Activated CD8-positive, alpha-beta memory T cell treated with anti-CD3 and anti-CD28 coated beads, Interleukin-2, amount 10 ng/mL, durations not matched to agents 7 days and 5 days (primary cell): ENCODE results near the gene TMEM181. TPM values are rescaled to one million over a fixed set of nuclear protein-coding genes. Genes with fewer than 3 reads are reported as not detected.
"Not testable (repeated sequence)": the region's sequence is repeated elsewhere in the genome, so short reads cannot be mapped to it uniquely, and the experiment has no call there.

ENCODE experiments used
- ATAC-seq: fragments of 150-1000 bp; cut with Tn5 transposase; one replicate; pipeline ENCODE4 v1.10.0; 2021; ENCODE audit warnings: moderate library complexity
- CTCF ChIA-PET: fragments of 350-600 bp; sonication (Branson Sonifier 250); formaldehyde crosslinking; loops from one replicate; lab custom pipeline; 2021; ENCODE audit warnings: antibody characterized with exemption; lab: Charles Lee
- DNase-seq: peaks from one replicate; pipeline ENCODE4 v3.0.0-alpha.2; 2020
- H3K27ac Mint-ChIP-seq: one replicate; pipeline ENCODE4 v1.8.0; 2021; ENCODE audit warnings: mild to moderate bottlenecking, mixed read lengths
- H3K27me3 Mint-ChIP-seq: one replicate; pipeline ENCODE4 v1.8.0; 2021; ENCODE audit warnings: mixed read lengths
- H3K36me3 Mint-ChIP-seq: one replicate; pipeline ENCODE4 v1.8.0; 2021; ENCODE audit warnings: mild to moderate bottlenecking, mixed read lengths
- H3K4me1 Mint-ChIP-seq: one replicate; pipeline ENCODE4 v1.8.0; 2021; ENCODE audit warnings: mixed read lengths
- H3K4me3 Mint-ChIP-seq: one replicate; pipeline ENCODE4 v1.8.0; 2021; ENCODE audit warnings: mild to moderate bottlenecking, moderate library complexity, mixed read lengths
- H3K9me3 Mint-ChIP-seq: one replicate; pipeline ENCODE4 v1.8.0; 2022; ENCODE audit warnings: low read depth, mixed read lengths
- total RNA-seq, 2 experiments: library from RNA; stranded (reverse); gene quantifications; one replicate each; pipeline ENCODE4 v1.2.3, GENCODE V29; 2021

The TMEM181 gene
- total RNA-seq, 2 experiments from 2014 or later, result 14.0 to 17.4 TPM

GRCh38 chr6:158611541-158612370 is 51.9 kb downstream of the TMEM181 start:
- CTCF ChIA-PET, result interaction anchor here (1.1 kb wide), 1 partner anchor 44 kb away, joined by 3 read pairs; no protein-coding TSS in a partner anchor
- Mint-ChIP-seq H3K4me3 (no peak overlapping the region), H3K9me3 (no peaks in the 10 kb centered on the region), H3K27me3 (no peaks in the 10 kb centered on the region), H3K4me1 (no peaks in the 10 kb centered on the region), H3K27ac (no peak overlapping the region), H3K36me3 (peaks cover 57% of the 10 kb centered on the region)
- no peak for ATAC-seq
- no peak for DNase-seq

- H3K27ac Mint-ChIP-seq, CTCF ChIA-PET, ATAC-seq, H3K4me1 Mint-ChIP-seq, H3K27me3 Mint-ChIP-seq, H3K4me3 Mint-ChIP-seq, DNase-seq, H3K9me3 Mint-ChIP-seq: not testable (repeated sequence)
- H3K36me3 Mint-ChIP-seq, result peaks cover 66% of the 10 kb centered on the region
Observed at GRCh38 chr6:158614606-158615005, 54.7 kb downstream of the TMEM181 start.

GRCh38 chr6:158618289-158618688 is 58.4 kb downstream of the TMEM181 start:
- H3K27me3 Mint-ChIP-seq, ATAC-seq, CTCF ChIA-PET, H3K4me3 Mint-ChIP-seq, DNase-seq, H3K9me3 Mint-ChIP-seq, H3K27ac Mint-ChIP-seq: not testable (repeated sequence)
- Mint-ChIP-seq H3K36me3 (peaks cover 47% of the 10 kb centered on the region), H3K4me1 (peaks cover 12% of the 10 kb centered on the region)

- H3K27ac Mint-ChIP-seq, result no peak overlapping the region
- CTCF ChIA-PET, result no interaction called here
- ATAC-seq, result no peak
- no peaks in the 10 kb centered on the region for H3K9me3 Mint-ChIP-seq
- no peaks in the 10 kb centered on the region for H3K27me3 Mint-ChIP-seq
- H3K4me1 Mint-ChIP-seq, result peaks cover 12% of the 10 kb centered on the region
- no peak overlapping the region for H3K4me3 Mint-ChIP-seq
- no peak for DNase-seq
- H3K36me3 Mint-ChIP-seq, result peaks cover 39% of the 10 kb centered on the region
Observed at GRCh38 chr6:158619922-158620801, 60.3 kb downstream of the TMEM181 start.

GRCh38 chr6:158620963-158621693 is 61.2 kb downstream of the TMEM181 start:
- no peak for ATAC-seq
- no peak overlapping the region for H3K4me3 Mint-ChIP-seq
- CTCF ChIA-PET, result interaction anchor here (1.1 kb wide), 1 partner anchor 407 kb away, joined by 5 read pairs; no protein-coding TSS in a partner anchor
- H3K27me3 Mint-ChIP-seq, result no peaks in the 10 kb centered on the region
- peaks cover 38% of the 10 kb centered on the region for H3K36me3 Mint-ChIP-seq
- no peaks in the 10 kb centered on the region for H3K9me3 Mint-ChIP-seq
- peaks cover 12% of the 10 kb centered on the region for H3K4me1 Mint-ChIP-seq
- peak; percentile 33 for DNase-seq
- no peak overlapping the region for H3K27ac Mint-ChIP-seq

GRCh38 chr6:158621694-158622544 is 62.0 kb downstream of the TMEM181 start:
- no peak overlapping the region for H3K27ac Mint-ChIP-seq
- H3K27me3 Mint-ChIP-seq, result no peaks in the 10 kb centered on the region
- H3K36me3 Mint-ChIP-seq, result peaks cover 35% of the 10 kb centered on the region
- CTCF ChIA-PET, result interaction anchor here (1.1 to 1.3 kb wide), 2 partner anchors 401 to 408 kb away, joined by 5 read pairs; no protein-coding TSS in a partner anchor
- H3K4me1 Mint-ChIP-seq, result peaks cover 12% of the 10 kb centered on the region
- H3K4me3 Mint-ChIP-seq, result no peak overlapping the region
- ATAC-seq (no peak), DNase-seq (peak; percentile 29)
- H3K9me3 Mint-ChIP-seq, result no peaks in the 10 kb centered on the region

- H3K27ac Mint-ChIP-seq, result peak overlapping the region; percentile 19
- no peak overlapping the region for H3K4me3 Mint-ChIP-seq
- no peaks in the 10 kb centered on the region for H3K27me3 Mint-ChIP-seq
- peak; percentile 34 for DNase-seq
- ATAC-seq, result no peak
- no peaks in the 10 kb centered on the region for H3K9me3 Mint-ChIP-seq
- H3K4me1 Mint-ChIP-seq, result peaks cover 12% of the 10 kb centered on the region
- CTCF ChIA-PET, result interaction anchor here (1.3 kb wide), 1 partner anchor 402 kb away, joined by 5 read pairs; no protein-coding TSS in a partner anchor
- peaks cover 31% of the 10 kb centered on the region for H3K36me3 Mint-ChIP-seq
Observed at GRCh38 chr6:158622545-158623190, 62.8 kb downstream of the TMEM181 start.

GRCh38 chr6:158624684-158625682 is 65.1 kb downstream of the TMEM181 start:
- no peaks in the 10 kb centered on the region for H3K9me3 Mint-ChIP-seq
- no peak overlapping the region for H3K27ac Mint-ChIP-seq
- H3K36me3 Mint-ChIP-seq, result peaks cover 23% of the 10 kb centered on the region
- ATAC-seq (no peak), DNase-seq (peak; percentile 39)
- H3K4me1 Mint-ChIP-seq, result peaks cover 18% of the 10 kb centered on the region
- no peak overlapping the region for H3K4me3 Mint-ChIP-seq
- no peaks in the 10 kb centered on the region for H3K27me3 Mint-ChIP-seq
- CTCF ChIA-PET, result interaction anchor here (0.9 kb wide), 1 partner anchor 67 kb away, joined by 3 read pairs; no protein-coding TSS in a partner anchor

- H3K27me3 Mint-ChIP-seq, result no peaks in the 10 kb centered on the region
- H3K36me3 Mint-ChIP-seq, result peaks cover 23% of the 10 kb centered on the region
- peaks cover 22% of the 10 kb centered on the region for H3K4me1 Mint-ChIP-seq
- ATAC-seq (no peak), DNase-seq (peak; percentile 25)
- no peak overlapping the region for H3K27ac Mint-ChIP-seq
- CTCF ChIA-PET, result no interaction called here
- no peak overlapping the region for H3K4me3 Mint-ChIP-seq
- H3K9me3 Mint-ChIP-seq, result no peaks in the 10 kb centered on the region
Observed at GRCh38 chr6:158625881-158626305, 66.0 kb downstream of the TMEM181 start.

- CTCF ChIA-PET, result no interaction called here
- peaks cover 28% of the 10 kb centered on the region for H3K36me3 Mint-ChIP-seq
Observed at GRCh38 chr6:158626360-158627167, 66.7 kb downstream of the TMEM181 start.

More at GRCh38 chr6:158626360-158627167, 66.7 kb downstream of the TMEM181 start:
- Mint-ChIP-seq H3K9me3 (no peaks in the 10 kb centered on the region), H3K4me1 (peaks cover 28% of the 10 kb centered on the region), H3K27me3 (no peaks in the 10 kb centered on the region), H3K27ac (no peak overlapping the region), H3K4me3 (no peak overlapping the region)
- DNase-seq, result peak; percentile 34
- no peak for ATAC-seq
